Activated CD8-positive, alpha-beta memory T cell treated with anti-CD3 and anti-CD28 coated beads, Interleukin-2, amount 50 U/mL, for 24 hours (primary cell): ENCODE measurements around the gene USB1.

Source experiments
- DNase-seq: peaks from one replicate; pipeline ENCODE4 v3.0.0-alpha.2; 2020; ENCODE audit errors: extremely low read depth

USB1 gene

DNA sequence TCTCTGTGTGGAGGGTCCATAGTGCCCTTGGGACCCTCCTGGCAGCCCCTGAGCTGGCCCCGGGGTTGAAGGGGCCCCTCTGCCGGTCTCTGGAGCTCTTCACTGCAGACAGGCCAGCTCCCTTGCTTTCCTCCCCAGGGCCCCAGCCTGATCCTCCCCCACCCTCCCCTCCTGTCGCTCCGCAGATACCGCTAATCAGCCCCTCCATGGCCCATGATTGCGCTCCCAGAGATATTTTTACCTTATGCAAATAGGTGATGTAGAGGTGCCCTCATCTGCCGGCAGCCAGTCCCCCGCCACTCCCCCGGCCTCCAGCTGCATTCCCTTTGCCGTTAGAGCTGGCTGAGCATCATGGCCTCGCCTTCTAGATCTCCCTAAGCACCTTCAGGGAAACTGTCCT is 33.6 kb downstream of the USB1 start:
- no peak for DNase-seq

DNA sequence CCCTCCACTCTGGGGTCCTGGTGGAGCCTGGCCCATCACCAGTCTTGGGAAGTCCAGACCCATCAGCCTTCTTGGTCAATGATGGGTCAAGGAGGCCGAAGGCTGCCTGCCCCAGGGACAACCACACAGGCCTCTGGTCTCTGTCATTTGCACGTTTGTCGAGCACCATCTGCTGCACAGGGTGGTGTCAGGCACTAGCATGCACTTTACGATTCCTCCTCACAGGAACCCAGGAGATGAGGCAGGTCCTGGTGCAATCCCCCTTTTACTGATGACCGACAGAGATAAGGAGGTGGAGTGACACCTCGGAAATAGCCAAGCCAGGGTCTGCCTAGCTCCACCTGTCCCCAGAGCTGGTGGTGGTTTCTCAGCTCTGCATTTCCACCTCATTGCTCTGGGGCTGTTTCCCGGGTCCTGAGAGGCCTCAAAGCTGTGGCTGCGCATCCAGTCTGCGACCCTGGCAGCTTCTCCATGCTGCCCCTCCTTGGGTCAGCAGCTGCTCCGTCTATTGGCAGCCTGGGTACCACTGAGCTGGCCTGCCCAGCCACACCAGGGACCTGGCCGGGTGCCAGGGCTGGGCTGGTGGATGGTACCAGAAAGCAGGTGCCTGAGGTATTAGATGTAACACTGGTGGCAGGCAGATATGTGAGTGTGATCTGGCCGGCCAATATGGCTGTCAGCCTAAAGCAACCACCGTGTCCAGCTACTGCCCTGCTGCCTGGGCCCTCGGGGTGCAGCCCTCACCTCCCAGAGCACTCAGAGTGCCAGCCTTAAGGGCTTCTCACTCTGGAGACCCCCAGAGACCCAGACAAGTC is 34.4 kb downstream of the USB1 start:
- no peak for DNase-seq

DNA sequence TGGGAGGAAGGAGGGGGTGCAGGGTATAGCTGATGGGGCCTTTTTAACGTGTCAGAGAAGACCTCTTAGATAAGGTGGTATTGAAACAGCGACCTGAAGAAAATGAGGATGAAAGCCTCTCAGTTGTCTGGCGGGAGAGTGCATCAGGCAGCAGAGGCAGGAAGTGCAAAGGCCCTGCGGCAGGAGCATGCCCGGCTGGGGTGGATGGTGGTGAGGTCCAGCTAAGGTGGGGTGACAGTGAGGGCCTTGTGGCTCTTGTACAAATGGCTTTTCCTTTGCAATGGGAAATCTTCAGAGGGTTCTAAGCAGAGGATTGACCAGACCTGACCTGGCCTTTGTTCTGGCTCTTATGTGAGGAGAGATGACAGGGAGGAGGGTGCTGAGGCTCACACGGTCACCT is 35.7 kb downstream of the USB1 start:
- no peak for DNase-seq

DNA sequence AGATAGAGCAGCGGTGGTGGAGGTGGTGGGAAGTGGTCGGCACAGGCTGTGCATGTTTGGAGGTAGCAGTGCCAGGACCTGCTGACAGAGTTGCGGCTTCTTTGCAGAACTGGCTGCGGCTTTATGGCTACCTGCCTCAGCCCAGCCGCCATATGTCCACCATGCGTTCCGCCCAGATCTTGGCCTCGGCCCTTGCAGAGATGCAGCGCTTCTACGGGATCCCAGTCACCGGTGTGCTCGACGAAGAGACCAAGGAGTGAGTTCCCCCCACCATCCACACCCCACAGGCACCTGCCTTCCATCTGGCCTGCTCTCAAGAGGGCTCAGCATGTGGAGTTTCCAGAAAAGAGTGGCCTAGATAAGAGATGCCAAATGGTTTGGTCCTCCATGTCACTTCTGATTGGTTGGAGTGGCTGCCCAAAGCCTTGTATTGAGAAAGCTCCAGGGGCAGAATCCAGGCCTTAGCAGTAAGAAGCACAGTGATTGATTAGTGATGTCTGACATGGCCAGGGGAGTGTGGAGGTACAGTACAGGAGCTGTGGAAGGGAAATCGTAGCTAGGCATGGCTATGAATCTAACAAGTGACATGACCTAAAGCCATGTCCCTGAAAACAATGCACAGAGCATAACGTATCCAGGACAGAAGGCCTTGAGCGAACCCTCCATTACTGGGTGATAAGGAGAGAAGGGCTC is 36.3 kb downstream of the USB1 start:
- DNase-seq = no peak

DNA sequence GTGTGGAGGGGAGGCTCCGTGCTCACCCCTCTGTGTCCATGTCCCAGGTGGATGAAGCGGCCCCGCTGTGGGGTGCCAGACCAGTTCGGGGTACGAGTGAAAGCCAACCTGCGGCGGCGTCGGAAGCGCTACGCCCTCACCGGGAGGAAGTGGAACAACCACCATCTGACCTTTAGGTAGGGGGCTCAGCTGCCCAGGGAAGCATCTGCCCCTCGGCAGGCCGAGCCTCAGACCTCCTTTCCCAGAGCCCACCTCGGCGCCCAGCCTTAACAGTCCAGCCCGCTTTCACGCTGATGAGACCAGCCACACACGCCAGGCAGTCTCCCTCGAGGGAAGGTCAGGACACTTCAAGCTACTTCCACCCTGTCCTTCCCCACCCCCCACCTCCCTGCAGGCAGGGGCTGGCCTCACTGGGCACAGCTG is 37.0 kb downstream of the USB1 start:
- no peak for DNase-seq

DNA sequence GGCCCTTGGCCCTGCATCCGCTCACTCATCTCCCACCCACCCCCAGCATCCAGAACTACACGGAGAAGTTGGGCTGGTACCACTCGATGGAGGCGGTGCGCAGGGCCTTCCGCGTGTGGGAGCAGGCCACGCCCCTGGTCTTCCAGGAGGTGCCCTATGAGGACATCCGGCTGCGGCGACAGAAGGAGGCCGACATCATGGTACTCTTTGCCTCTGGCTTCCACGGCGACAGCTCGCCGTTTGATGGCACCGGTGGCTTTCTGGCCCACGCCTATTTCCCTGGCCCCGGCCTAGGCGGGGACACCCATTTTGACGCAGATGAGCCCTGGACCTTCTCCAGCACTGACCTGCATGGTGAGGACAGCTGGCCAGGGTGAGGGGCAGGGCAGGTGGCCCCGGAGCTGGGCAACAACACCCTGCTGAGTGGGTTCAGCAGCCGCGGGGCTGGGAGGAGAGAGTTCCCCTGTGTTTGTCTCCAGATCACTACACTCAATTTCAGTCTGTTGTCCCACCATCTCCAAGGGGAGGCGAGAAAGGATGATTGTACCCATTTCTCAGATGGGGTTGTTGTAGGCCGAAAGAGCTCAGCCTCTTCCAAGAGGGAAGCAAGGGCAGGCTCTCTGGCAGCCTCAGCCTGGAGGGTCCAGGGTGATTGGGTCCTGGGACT is 38.8 kb downstream of the USB1 start:
- DNase-seq = no peak

DNA sequence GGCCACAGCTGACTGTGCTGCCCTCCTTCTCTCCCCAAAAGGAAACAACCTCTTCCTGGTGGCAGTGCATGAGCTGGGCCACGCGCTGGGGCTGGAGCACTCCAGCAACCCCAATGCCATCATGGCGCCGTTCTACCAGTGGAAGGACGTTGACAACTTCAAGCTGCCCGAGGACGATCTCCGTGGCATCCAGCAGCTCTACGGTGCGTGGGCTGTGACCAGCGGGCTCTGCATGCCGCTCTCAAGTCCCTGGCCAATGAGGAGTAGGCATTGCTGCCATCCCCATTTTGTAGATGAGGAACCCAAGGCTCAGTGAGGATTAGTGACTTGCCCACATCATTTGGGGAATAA is 39.3 kb downstream of the USB1 start:
- no peak for DNase-seq

DNA sequence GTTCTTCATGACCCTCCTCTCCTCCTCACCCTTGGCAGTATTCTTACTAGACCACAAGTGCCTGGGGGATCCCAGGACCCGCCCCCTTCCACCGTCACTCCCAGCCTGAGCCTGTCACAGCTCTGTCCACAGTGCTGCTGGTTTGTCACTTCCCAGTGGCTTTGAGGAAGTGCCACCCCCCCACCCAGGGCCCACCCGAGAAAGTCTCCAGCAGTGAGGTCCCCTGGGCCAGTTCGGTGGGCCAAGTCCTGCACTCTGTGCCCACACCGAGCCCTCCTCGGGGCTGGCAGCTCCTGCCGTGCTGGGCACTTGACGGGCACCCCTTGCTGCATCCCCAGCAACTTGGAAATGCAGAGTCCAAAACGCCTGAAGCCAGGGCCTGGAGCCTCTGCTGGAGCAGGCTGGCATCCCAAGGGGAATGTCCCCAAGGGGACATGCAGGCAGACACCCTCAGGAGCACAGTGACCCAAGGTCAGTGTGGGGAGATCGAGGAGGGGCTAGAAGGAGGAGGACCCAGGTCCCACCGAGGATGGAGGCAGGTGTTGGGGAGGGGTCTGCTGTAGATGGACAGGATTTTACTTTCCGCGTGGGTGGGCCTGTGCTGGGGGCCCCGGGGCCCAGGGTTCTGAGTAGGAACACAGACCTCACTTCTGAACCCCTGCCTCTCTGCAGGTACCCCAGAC is 39.9 kb downstream of the USB1 start:
- DNase-seq = no peak

DNA sequence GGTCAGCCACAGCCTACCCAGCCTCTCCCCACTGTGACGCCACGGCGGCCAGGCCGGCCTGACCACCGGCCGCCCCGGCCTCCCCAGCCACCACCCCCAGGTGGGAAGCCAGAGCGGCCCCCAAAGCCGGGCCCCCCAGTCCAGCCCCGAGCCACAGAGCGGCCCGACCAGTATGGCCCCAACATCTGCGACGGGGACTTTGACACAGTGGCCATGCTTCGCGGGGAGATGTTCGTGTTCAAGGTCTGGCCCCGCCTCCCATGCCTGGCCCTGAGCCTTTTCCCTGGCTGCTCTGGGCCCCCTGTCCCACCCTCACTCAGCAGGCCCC is 40.4 kb downstream of the USB1 start:
- no peak for DNase-seq

DNA sequence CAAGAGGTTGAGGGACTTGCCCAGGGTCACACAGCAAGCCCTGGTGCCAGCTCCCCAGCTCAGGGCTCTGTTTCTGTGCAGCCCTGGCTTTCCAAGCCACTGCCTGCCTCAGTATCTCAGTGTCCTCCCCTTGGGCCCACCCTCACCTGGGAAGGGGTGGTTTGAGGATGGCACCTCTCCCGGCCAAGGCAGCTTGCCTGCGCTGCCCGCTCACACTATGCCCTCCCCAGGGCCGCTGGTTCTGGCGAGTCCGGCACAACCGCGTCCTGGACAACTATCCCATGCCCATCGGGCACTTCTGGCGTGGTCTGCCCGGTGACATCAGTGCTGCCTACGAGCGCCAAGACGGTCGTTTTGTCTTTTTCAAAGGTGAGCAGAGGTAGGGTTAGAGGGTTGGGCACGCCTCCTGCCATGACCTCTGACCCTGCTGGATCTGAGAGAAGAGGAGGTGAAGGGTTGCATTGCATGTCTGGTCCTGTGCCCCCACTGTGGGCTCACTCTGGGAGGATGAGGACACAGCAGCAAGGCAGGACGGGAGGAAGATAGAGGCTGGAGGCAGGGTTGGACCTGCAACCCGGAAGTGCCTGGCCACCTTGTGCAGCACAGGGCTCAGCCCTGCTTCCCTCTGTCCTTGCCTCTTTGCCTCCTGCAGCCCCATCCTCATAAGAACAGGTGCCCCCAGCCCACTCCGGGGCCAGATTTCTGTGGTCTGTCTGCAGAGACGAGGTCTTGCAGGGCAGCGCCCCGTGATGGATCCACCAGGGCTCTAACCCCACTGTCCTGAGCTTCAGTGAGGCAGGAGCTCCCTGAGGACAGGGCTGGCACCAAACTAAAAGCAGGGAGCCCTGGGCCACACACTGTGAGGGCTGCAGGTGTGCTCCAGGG is 41.0 kb downstream of the USB1 start:
- DNase-seq = no peak

DNA sequence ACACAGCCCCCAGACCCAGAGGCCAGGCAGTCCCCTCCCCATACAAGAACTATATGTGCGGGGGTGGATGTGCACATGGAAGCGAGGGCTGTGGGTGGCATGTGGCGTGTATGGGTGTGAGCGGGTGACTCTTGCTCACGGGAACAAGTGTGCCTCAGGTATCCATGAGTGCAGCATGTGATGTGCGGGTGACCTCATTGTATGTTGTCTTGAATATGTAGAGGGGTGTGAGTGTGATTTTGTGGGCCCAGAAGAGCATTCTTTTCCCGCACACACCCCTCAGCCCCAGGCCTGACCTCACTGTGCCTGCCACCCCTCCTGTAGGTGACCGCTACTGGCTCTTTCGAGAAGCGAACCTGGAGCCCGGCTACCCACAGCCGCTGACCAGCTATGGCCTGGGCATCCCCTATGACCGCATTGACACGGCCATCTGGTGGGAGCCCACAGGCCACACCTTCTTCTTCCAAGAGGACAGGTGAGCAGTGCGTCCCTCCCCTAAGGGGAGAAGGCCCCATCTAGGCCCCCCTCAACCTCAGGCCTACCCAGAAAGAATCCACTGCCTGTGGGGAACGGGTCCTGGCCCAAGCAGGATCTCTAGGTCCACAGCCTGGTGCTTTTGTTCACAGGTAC is 41.8 kb downstream of the USB1 start:
- DNase-seq = no peak

DNA sequence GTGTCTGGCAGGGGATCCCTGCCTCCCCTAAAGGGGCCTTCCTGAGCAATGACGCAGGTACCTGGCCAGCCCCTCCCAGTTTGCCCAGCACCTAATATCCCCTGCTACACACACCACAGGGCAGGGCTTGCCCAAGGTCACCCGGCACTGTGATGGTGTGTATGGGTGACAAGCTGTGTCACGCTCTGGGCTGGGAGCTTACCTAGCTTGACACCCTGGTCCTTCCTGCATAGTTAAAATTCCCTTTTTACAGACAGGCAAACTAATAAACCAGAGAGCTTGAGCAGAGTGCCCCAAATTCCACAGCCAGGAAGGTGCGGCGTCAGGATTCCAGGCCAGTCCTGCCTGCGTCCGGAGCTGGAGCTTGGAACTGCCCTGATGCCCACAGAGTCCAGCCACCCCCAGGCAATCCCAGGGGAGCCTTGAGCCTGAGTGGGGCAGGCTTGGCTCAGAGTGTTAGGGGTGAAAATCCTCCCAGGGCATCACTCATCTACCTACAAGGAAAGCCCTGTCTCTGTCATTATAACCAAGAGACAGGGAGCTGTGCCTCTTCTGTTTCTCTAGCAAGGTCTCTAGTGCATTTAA is 42.5 kb downstream of the USB1 start:
- DNase-seq = no peak

DNA sequence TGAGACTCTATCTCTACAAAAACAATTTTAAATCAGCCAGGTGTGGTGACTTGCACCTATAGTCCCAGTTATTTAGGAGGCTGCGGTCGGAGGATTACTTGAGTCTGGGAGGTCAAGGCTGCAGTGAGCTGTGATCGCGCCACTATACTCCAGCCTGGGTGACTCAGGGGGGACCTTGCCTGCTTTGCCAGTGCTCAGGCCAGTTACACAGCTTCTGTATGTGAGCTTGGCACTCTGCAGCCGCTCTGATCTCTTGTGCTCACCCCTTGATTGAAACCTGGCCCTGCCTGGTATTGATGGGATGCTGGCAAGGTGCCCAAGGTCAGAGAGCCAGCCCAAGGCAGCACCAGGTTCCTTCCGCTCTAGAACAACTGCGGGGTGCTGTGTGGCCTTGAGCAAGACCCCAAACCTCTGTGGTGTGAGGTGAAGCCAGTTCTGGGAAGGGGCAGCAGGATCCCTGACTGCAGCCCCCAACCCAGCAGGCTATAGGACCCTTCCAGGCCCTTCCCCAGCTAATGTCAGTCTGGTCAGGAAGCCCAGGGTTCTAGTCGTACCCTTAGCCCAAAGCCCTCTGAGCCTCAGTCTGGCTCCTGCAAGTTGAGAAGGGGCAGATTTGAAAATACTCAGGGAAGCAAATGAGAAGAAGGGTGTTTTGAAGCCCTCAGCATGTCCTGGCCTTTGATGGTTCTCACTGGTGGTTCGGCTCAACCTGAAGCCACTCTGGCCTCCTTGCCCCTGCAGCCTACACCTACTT is 43.2 kb downstream of the USB1 start:
- DNase-seq = no peak

DNA sequence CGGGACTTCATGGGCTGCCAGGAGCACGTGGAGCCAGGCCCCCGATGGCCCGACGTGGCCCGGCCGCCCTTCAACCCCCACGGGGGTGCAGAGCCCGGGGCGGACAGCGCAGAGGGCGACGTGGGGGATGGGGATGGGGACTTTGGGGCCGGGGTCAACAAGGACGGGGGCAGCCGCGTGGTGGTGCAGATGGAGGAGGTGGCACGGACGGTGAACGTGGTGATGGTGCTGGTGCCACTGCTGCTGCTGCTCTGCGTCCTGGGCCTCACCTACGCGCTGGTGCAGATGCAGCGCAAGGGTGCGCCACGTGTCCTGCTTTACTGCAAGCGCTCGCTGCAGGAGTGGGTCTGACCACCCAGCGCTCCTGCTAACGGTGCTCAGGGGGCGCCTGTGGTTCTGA is 43.9 kb downstream of the USB1 start:
- DNase-seq = no peak

DNA sequence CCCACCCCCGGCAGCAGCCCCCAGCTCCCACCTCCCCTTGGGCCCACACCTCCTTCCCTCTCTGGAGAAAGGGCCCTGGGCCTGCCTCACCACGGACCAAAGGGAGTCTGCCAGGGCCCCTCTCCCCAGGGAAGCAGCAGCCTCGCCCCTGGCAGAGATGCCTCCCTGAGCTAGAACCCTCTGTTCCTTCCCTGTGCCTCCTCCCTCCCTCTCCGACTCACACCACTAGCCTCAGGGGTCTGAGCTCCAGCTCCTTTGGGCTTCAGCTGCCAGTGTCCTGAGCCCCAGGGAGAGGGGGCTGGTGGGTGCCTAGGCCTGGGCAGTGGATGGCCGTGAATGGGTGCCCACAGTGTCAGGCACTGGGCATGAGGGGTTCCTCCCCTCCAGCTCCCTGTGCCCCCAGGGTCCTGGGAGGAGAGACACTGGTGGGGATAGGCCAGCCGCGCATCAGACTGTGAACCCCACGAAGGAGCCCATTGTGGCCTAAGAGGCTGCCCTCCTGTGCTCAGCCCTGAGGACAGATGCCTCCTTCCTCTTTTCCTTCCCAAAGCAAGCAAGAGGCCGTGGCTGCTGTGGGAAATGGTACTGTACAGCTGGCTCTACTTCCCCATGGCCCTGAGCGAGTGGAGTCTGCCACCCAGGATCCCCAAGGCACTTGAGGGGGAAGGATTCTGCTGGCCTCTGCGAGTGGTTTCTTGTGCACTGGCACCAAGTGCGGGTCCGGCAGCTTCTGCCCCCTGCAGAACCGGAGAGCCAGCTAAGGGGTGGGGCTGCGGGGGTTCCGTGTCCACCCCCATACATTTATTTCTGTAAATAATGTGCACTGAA is 45.1 kb downstream of the USB1 start:
- no peak for DNase-seq

DNA sequence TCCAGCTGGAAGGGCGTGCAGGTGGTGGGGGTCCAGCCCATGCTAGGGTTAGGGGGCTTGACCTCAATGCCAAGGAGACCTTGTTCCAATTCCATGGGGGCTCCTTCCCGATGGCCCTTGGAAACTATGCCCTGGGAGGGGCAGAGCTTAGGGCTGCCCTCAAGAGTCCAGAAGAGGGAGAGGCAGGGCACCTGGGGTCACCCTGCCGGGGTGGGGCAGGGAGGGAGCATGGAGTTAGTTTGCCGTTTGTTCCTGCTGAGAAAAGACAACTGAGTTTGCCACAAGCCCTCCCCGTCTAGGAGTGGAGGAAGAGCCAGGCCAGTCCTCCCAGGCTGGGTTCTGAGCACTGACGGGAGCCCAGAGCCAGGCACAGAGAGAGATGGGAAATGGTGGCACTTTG is 45.7 kb downstream of the USB1 start:
- DNase-seq = no peak

DNA sequence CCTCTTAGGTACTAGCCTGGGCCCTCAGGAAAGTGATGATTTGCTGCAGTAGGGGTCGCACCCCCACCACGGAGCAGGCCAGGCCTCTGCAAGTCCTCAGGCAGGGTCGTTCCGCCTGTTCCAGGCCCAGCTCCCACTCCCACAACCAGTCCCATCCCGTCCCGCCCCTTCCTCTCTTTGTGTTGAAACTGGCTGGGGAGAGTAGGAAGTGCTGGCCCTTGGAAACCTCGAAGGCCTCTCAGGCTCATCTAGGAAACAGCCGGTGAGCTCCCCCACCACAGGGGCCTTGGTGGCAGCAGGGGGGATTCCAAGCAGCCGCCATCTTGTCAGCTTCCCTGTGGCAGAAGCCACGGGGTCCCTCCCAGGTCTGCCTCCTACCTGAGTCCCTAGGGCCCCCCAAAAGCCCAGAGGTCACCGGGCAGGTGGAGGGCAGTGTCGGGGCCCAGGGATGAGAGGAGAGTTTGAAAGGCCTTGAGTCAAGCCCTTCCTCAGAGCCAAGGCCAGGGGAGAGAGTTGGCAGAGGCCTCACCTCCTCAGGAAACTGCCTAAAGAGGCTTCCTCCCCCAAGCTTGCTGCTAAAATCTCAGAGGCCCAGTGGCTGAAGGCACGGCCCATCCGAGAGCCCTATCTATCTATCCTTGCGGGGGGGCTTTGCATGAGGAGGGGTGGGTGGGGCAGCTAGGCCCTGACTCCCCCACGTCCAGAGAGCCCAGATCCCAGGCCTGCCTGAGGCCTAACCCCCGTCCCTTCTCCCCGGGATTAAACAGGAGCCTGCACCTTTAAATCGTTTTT is 46.5 kb downstream of the USB1 start:
- no peak for DNase-seq

DNA sequence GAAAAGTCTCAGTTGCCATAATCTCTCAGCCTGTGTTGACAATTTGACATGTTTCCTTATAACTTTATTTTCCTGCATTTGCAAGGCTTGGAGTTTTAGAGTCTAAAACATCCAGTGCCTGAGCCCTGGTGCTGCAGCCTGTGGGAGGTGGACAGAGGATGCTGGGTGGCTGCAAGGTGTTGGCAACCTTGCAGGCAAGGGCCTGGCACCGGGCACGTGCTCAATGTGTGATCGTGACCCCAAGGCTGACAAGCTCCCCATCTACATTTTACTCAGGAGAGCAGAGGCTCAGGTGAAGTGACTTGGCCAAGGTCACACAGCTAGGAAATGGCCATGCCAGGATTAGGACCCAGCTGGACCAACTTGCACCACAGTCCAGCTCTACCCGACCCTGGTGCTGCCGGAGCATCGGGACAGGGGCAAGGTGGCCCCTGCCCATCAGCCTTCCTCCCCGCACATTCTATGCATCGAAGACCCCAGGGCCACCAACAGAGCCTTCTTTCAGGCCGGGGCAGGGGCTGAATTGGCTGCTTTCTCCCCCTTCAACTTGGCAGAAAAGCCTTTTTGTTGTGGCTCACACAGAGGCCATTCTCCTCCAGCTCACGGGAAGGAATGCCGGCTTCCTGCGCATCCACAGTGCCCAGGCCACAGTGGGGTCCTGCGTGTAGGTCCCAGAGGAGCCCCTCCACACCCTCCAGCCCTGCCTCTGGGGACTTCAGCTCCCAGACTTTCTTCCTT is 47.5 kb downstream of the USB1 start:
- no peak for DNase-seq
